Measurements from ENCODE around the gene DPF3. TPM values are rescaled to one million over a fixed set of nuclear protein-coding genes. Genes with fewer than 3 reads are reported as not detected.
"Not testable (repeated sequence)": the region's sequence is repeated elsewhere in the genome, so short reads cannot be mapped to it uniquely, and the experiment has no call there.

The DPF3 gene
- total RNA-seq, 4 donors from 2014 or later, result 0.39 to 3.4 (median 1.6) TPM

- no peaks in the 10 kb centered on the region for H3K9me3 ChIP-seq
- no peak overlapping the region for H3K4me3 ChIP-seq
- no peaks in the 10 kb centered on the region for H3K36me3 ChIP-seq
- WGBS, result 87% methylated on average over 5 of the region's 5 CpGs
- H3K27me3 ChIP-seq, result no peaks in the 10 kb centered on the region
- no peak for DNase-seq (ENCODE audit: low spot score in 2 of 2)
- TF ChIP-seq POLR2AphosphoS5 (IDR thresholded peaks at IDR 0.05), result no peak
- no peak for TF ChIP-seq EP300 (IDR thresholded peaks at IDR 0.05)
- TF ChIP-seq POLR2A (IDR thresholded peaks at IDR 0.05), result no peak
- no peak for TF ChIP-seq CTCF (IDR thresholded peaks at IDR 0.05)
- no peaks in the 10 kb centered on the region for H3K4me1 ChIP-seq
- no peak overlapping the region for H3K27ac ChIP-seq
Measured at GRCh38 chr14:72878746-72879145, 15.2 kb downstream of the DPF3 start.

- no peaks in the 10 kb centered on the region for H3K4me1 ChIP-seq
- H3K36me3 ChIP-seq, result no peaks in the 10 kb centered on the region
- WGBS, result 47% methylated on average over 4 of the region's 4 CpGs
- TF ChIP-seq POLR2AphosphoS5 (IDR thresholded peaks at IDR 0.05), result no peak
- no peak for TF ChIP-seq EP300 (IDR thresholded peaks at IDR 0.05)
- TF ChIP-seq POLR2A (IDR thresholded peaks at IDR 0.05), result no peak
- no peak for TF ChIP-seq CTCF (IDR thresholded peaks at IDR 0.05)
- no peaks in the 10 kb centered on the region for H3K9me3 ChIP-seq
- no peaks in the 10 kb centered on the region for H3K27me3 ChIP-seq
- H3K4me3 ChIP-seq, result no peak overlapping the region
- DNase-seq (ENCODE audit: low spot score in 2 of 2), result no peak
- no peak overlapping the region for H3K27ac ChIP-seq
Measured at GRCh38 chr14:72876710-72877063, 17.2 kb downstream of the DPF3 start.

DNA sequence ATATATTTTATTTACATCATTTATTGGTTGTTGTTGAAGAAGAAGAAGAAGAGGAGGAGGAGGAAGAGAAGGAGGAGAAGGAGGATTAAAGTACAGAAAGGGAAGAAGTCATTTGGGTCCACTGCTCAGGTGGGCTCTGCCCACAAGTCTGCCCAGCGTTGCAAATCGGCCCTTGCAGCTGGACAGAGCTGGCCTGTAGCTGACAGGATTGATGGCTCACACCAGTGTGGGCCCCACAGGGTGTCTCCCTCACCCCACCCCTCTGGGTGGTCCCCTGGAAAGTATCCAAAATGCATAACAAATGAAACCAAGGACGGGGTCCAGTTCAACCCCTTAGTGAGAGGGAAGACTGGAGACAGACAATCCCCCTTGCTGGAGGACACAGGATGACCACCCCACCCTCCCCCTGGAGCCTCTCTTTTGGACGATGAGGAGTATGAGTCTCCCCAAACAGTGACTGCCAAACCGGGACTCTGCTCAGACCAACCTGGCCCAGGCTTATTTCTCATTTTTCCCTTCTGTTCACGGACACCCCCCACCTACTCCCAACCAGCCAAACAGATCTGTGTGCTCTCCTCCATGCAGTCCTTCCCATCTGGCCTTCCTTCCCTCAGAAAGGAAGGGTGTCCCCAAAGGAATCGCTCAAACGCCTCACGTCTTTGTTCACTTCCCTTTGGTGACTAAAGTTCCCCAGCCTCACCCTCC lies 17.7 kb downstream of the DPF3 start:
- no peak overlapping the region for H3K4me3 ChIP-seq
- no peak overlapping the region for H3K27ac ChIP-seq
- TF ChIP-seq POLR2AphosphoS5 (IDR thresholded peaks at IDR 0.05), result no peak
- no peak for TF ChIP-seq CTCF (IDR thresholded peaks at IDR 0.05)
- TF ChIP-seq POLR2A (IDR thresholded peaks at IDR 0.05), result no peak
- no peak for TF ChIP-seq EP300 (IDR thresholded peaks at IDR 0.05)
- H3K27me3 ChIP-seq, result no peaks in the 10 kb centered on the region
- 67% methylated on average over 9 of the region's 9 CpGs for WGBS
- DNase-seq (ENCODE audit: low spot score in 2 of 2), result no peak
- H3K9me3 ChIP-seq, result no peaks in the 10 kb centered on the region
- no peaks in the 10 kb centered on the region for H3K36me3 ChIP-seq
- H3K4me1 ChIP-seq, result no peaks in the 10 kb centered on the region

GRCh38 chr14:72870878-72871277 lies 23.0 kb downstream of the DPF3 start:
- 73% methylated on average over 4 of the region's 4 CpGs for WGBS

DNA sequence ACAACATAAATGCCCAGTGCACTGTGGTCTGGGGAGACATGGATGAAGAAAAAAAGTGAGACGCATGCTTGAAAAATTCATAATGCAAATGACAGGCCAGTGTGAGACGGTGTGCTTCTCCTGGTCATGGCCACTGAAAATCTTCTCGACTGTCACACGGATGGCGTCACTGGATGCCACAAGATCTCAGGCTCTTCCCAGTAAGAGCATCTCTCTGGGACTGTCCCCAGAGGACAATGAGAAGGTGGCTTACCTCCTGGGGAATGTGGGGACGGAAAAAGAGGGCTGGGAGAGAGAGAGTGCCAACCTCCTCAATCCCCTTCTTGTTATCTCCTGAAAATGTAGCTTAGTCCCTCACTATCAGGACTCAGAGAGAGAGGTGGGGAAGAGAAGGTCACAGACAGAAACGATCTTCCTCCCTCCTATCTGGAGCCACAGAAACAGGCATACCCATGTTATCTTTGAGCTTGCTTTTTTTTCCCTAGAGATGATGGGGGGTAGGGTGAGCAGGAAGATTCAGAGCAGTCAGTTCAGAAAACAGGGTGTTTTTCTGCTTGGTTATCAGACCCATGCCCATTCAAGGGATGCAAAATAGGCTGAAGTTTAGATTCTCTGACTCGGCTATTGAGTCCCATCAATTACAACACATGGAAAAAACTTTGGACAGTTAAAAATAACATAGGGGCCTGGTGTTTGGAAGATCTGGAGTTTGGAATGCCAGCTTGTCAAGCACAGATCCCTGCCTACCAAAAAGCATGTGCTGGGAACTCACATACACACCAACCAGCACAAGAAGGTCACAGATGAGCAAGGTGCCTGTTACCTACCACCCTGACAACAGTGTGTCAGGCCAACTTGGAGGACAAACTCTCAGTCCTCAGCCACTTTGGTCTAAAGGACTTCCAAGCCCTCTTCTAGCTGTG lies 24.2 kb downstream of the DPF3 start:
- H3K27me3 ChIP-seq, result no peaks in the 10 kb centered on the region
- no peaks in the 10 kb centered on the region for H3K36me3 ChIP-seq
- no peaks in the 10 kb centered on the region for H3K4me1 ChIP-seq
- H3K27ac ChIP-seq, result no peak overlapping the region
- DNase-seq (ENCODE audit: low spot score in 2 of 2), result no peak
- H3K9me3 ChIP-seq, result no peaks in the 10 kb centered on the region
- WGBS, result 91% methylated on average over 8 of the region's 8 CpGs
- no peak for TF ChIP-seq POLR2A (IDR thresholded peaks at IDR 0.05)
- TF ChIP-seq CTCF (IDR thresholded peaks at IDR 0.05), result no peak
- H3K4me3 ChIP-seq, result no peak overlapping the region

More at GRCh38 chr14:72870878-72871277, 23.0 kb downstream of the DPF3 start:
- H3K9me3 ChIP-seq; H3K4me1 ChIP-seq; H3K36me3 ChIP-seq; H3K4me3 ChIP-seq; H3K27me3 ChIP-seq; H3K27ac ChIP-seq; DNase-seq (ENCODE audit: low spot score in 2 of 2): not testable (repeated sequence)

Data from suprapubic skin (tissue), 4 donors.